ENCODE measurements around the gene CYB5R3. TPM values are rescaled to one million over a fixed set of nuclear protein-coding genes. Genes with fewer than 3 reads are reported as not detected.

CYB5R3 gene
- total RNA-seq, 1 experiment from 2014 or later: 172 TPM

GRCh38 chr22:42686756-42687491, 37.7 kb upstream of the CYB5R3 start:
- CTCF ChIA-PET: no interaction called here
- POLR2A ChIA-PET (ENCODE audit: low non-redundant PET): no interaction called here
- intact Hi-C loops (cut with micrococcal nuclease; ENCODE audit: unreplicated experiment): no loop called here
- DNase-seq (ENCODE audit: low spot score): no peak
- TF ChIP-seq EZH2 (IDR thresholded peaks at IDR 0.05; ENCODE audit: borderline replicate concordance, low read depth, low read length, poor library complexity, severe bottlenecking): no peak
- TF ChIP-seq CTCF (conservative IDR thresholded peaks at IDR 0.05; ENCODE audit: low read depth, low read length): no peak
- Histone ChIP-seq H3K27me3 (replicated peaks; ENCODE audit: insufficient read depth, low read depth, low read length, poor library complexity) (no peaks in the 10 kb centered on the region), H3K36me3 (ENCODE audit: insufficient read depth, low read length, poor library complexity, severe bottlenecking) (no peaks in the 10 kb centered on the region), H3K4me3 (ENCODE audit: low read depth, low read length, poor library complexity, severe bottlenecking) (no peak overlapping the region), H3K27ac (ENCODE audit: low read depth, low read length, poor library complexity, severe bottlenecking) (peak overlapping the region; percentile 79), H3K4me1 (ENCODE audit: insufficient read depth, low read length, poor library complexity, severe bottlenecking) (peaks cover 35% of the 10 kb centered on the region), H3K9me3 (ENCODE audit: low read depth, low read length, poor library complexity, severe bottlenecking) (no peaks in the 10 kb centered on the region)
- no TSS peak for BruUV-seq (replicated peaks)

- intact Hi-C loops (cut with micrococcal nuclease; ENCODE audit: unreplicated experiment): no loop called here
- CTCF ChIA-PET: no interaction called here
- no TSS peak for BruUV-seq (replicated peaks)
- DNase-seq (ENCODE audit: low spot score): no peak
- no peak overlapping the region for H3K4me3 ChIP-seq (ENCODE audit: low read depth, low read length, poor library complexity, severe bottlenecking)
- H3K9me3 ChIP-seq (ENCODE audit: low read depth, low read length, poor library complexity, severe bottlenecking): no peaks in the 10 kb centered on the region
- H3K4me1 ChIP-seq (ENCODE audit: insufficient read depth, low read length, poor library complexity, severe bottlenecking): peaks cover 35% of the 10 kb centered on the region
- TF ChIP-seq EZH2 (IDR thresholded peaks at IDR 0.05; ENCODE audit: borderline replicate concordance, low read depth, low read length, poor library complexity, severe bottlenecking): no peak
- TF ChIP-seq CTCF (conservative IDR thresholded peaks at IDR 0.05; ENCODE audit: low read depth, low read length): no peak
- no peaks in the 10 kb centered on the region for H3K27me3 ChIP-seq (replicated peaks; ENCODE audit: insufficient read depth, low read depth, low read length, poor library complexity)
- H3K27ac ChIP-seq (ENCODE audit: low read depth, low read length, poor library complexity, severe bottlenecking): no peak overlapping the region
- no peaks in the 10 kb centered on the region for H3K36me3 ChIP-seq (ENCODE audit: insufficient read depth, low read length, poor library complexity, severe bottlenecking)
- POLR2A ChIA-PET (ENCODE audit: low non-redundant PET): no interaction called here
Observed at GRCh38 chr22:42685941-42686653, 36.9 kb upstream of the CYB5R3 start.

GRCh38 chr22:42684462-42685195, 35.4 kb upstream of the CYB5R3 start:
- Histone ChIP-seq H3K9me3 (ENCODE audit: low read depth, low read length, poor library complexity, severe bottlenecking) (no peaks in the 10 kb centered on the region), H3K27ac (ENCODE audit: low read depth, low read length, poor library complexity, severe bottlenecking) (no peak overlapping the region), H3K4me1 (ENCODE audit: insufficient read depth, low read length, poor library complexity, severe bottlenecking) (peaks cover 35% of the 10 kb centered on the region), H3K36me3 (ENCODE audit: insufficient read depth, low read length, poor library complexity, severe bottlenecking) (no peaks in the 10 kb centered on the region), H3K4me3 (ENCODE audit: low read depth, low read length, poor library complexity, severe bottlenecking) (no peak overlapping the region), H3K27me3 (replicated peaks; ENCODE audit: insufficient read depth, low read depth, low read length, poor library complexity) (no peaks in the 10 kb centered on the region)
- BruUV-seq (replicated peaks): no TSS peak
- intact Hi-C loops (cut with micrococcal nuclease; ENCODE audit: unreplicated experiment): no loop called here
- ChIA-PET POLR2A (ENCODE audit: low non-redundant PET) (no interaction called here), CTCF (no interaction called here)
- TF ChIP-seq CTCF (conservative IDR thresholded peaks at IDR 0.05; ENCODE audit: low read depth, low read length): no peak
- no peak for TF ChIP-seq EZH2 (IDR thresholded peaks at IDR 0.05; ENCODE audit: borderline replicate concordance, low read depth, low read length, poor library complexity, severe bottlenecking)
- DNase-seq (ENCODE audit: low spot score): no peak
